22Rv1 (cell line): ENCODE measurements around the gene TMBIM6.

ENCODE experiments used
- CTCF ChIP-seq: fragments of 450-650 bp; IDR thresholded peaks from 2 replicates; pipeline ENCODE4 v1.5.1; 2017; ENCODE audit warnings: mild to moderate bottlenecking
- ZFX ChIP-seq: fragments of 450-650 bp; IDR thresholded peaks from 2 replicates; pipeline ENCODE4 v1.6.1; 2017; ENCODE audit warnings: antibody characterized with exemption, borderline replicate concordance

DNA sequence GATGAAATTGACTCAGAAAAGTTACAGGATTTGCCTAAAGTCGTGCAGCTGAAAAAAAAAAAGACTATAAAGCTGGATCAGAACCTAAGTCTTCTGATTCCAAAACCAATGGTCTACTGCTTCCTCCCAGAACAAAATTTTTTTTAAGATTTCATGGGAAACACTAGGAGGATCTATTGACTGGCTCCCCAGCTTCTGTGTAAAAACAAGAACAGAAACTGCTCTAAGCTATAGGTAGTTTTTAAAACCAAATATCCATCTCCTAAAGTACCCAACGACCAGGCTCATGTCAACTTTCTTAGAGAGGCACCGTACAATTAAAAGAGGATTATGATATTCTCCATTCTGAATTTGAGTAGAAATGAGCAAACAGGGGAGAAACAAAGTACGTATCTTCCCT is 43.5 kb upstream of the TMBIM6 start:
- TF ChIP-seq CTCF (no peak), ZFX (no peak)
